Measurements from ENCODE around the gene GPR142. TPM values are rescaled to one million over a fixed set of nuclear protein-coding genes. Genes with fewer than 3 reads are reported as not detected.

The GPR142 gene
- total and polyA plus RNA-seq, 2 of the 13 experiments (the other 11 are each of a cell fraction or from before 2014, with no cell fraction given) = not detected

DNA sequence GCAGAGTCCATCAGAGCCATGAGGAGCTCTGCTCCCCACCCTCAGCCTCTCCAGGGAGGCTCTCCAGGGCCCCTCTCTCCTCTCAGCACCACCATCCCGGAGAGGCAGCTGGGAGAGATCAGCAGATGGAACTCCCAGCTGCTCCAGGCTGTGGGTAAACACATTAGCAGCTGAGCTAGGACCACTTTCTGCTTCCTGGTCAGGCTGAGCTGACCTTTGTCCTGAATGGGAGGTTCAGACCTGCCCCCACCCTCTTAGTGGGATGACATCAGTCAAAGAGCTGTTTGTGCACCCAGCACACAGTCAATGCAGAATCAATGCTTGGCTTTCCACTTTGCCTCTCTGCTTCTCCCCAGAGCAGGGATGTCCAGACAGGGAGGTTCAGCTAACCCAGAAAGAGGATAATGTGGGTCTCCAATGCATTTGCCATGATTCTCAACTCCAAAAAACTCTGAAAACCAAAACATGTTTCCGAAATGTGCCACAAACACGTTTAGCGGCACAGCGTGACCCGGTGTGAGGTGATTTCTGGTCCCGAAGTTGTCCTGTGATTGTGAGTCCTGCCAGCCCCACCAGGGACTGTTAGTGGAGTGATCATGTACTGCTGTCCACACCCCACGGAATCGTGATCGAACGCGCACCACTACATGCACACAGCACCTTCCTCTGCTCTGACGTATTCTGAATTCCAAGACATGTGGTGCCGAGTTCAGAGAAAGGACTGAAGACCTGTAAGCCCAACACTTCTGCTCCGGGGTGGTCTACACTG lies 6.7 kb downstream of the GPR142 start (continued):
- no peak for TF ChIP-seq ZNF552 (CRISPR knock-in tag; IDR thresholded peaks at IDR 0.05; ENCODE audit: borderline replicate concordance)
- TF ChIP-seq SYNCRIP (IDR thresholded peaks at IDR 0.05; ENCODE audit: insufficient read depth, low read depth, low read length) = no peak
- TF ChIP-seq, protein P1, sequence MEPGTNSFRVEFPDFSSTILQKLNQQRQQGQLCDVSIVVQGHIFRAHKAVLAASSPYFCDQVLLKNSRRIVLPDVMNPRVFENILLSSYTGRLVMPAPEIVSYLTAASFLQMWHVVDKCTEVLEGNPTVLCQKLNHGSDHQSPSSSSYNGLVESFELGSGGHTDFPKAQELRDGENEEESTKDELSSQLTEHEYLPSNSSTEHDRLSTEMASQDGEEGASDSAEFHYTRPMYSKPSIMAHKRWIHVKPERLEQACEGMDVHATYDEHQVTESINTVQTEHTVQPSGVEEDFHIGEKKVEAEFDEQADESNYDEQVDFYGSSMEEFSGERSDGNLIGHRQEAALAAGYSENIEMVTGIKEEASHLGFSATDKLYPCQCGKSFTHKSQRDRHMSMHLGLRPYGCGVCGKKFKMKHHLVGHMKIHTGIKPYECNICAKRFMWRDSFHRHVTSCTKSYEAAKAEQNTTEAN (CRISPR knock-in tag; conservative IDR thresholded peaks at IDR 0.05) = peak; percentile 64
- no peak for TF ChIP-seq MTF1 (CRISPR knock-in tag; IDR thresholded peaks at IDR 0.05)
- no peak for TF ChIP-seq SIN3A (IDR thresholded peaks at IDR 0.05; ENCODE audit: borderline replicate concordance, low read depth, low read length)
- TF ChIP-seq MIER3 (CRISPR knock-in tag; IDR thresholded peaks at IDR 0.05; ENCODE audit: borderline replicate concordance) = peak; percentile 75; the same call in 1 of the 2 replicates
- TF ChIP-seq, protein P2, sequence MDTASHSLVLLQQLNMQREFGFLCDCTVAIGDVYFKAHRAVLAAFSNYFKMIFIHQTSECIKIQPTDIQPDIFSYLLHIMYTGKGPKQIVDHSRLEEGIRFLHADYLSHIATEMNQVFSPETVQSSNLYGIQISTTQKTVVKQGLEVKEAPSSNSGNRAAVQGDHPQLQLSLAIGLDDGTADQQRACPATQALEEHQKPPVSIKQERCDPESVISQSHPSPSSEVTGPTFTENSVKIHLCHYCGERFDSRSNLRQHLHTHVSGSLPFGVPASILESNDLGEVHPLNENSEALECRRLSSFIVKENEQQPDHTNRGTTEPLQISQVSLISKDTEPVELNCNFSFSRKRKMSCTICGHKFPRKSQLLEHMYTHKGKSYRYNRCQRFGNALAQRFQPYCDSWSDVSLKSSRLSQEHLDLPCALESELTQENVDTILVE (CRISPR knock-in tag; IDR thresholded peaks at IDR 0.05) = peak; percentile 51; the same call in 1 of the 2 replicates
- no peak for TF ChIP-seq TRIM24 (CRISPR knock-in tag; IDR thresholded peaks at IDR 0.05)
- TF ChIP-seq, protein P3, sequence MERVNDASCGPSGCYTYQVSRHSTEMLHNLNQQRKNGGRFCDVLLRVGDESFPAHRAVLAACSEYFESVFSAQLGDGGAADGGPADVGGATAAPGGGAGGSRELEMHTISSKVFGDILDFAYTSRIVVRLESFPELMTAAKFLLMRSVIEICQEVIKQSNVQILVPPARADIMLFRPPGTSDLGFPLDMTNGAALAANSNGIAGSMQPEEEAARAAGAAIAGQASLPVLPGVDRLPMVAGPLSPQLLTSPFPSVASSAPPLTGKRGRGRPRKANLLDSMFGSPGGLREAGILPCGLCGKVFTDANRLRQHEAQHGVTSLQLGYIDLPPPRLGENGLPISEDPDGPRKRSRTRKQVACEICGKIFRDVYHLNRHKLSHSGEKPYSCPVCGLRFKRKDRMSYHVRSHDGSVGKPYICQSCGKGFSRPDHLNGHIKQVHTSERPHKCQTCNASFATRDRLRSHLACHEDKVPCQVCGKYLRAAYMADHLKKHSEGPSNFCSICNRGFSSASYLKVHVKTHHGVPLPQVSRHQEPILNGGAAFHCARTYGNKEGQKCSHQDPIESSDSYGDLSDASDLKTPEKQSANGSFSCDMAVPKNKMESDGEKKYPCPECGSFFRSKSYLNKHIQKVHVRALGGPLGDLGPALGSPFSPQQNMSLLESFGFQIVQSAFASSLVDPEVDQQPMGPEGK (CRISPR knock-in tag; IDR thresholded peaks at IDR 0.05) = peak; percentile 97
- TF ChIP-seq, protein P4, sequence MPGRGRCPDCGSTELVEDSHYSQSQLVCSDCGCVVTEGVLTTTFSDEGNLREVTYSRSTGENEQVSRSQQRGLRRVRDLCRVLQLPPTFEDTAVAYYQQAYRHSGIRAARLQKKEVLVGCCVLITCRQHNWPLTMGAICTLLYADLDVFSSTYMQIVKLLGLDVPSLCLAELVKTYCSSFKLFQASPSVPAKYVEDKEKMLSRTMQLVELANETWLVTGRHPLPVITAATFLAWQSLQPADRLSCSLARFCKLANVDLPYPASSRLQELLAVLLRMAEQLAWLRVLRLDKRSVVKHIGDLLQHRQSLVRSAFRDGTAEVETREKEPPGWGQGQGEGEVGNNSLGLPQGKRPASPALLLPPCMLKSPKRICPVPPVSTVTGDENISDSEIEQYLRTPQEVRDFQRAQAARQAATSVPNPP (CRISPR knock-in tag; IDR thresholded peaks at IDR 0.05) = no peak
- TF ChIP-seq, protein P5, sequence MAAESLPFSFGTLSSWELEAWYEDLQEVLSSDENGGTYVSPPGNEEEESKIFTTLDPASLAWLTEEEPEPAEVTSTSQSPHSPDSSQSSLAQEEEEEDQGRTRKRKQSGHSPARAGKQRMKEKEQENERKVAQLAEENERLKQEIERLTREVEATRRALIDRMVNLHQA (CRISPR knock-in tag; IDR thresholded peaks at IDR 0.05) = no peak
- no peak for TF ChIP-seq ATAD3A (CRISPR knock-in tag; IDR thresholded peaks at IDR 0.05)
- TF ChIP-seq NFE2 (CRISPR knock-in tag; IDR thresholded peaks at IDR 0.05) = no peak
- TF ChIP-seq, protein P6, sequence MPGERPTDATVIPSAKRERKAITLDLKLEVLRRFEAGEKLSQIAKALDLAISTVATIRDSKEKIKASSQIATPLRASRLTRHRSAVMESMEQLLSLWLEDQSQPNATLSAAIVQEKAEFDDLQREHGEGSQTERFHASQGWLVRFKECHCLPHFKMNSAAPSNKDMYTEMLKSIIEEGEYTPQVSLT (CRISPR knock-in tag; IDR thresholded peaks at IDR 0.05; ENCODE audit: borderline replicate concordance, low read depth) = no peak
- no peak for TF ChIP-seq TCF12 (IDR thresholded peaks at IDR 0.05)
- TF ChIP-seq TCF12 (CRISPR knock-in tag; IDR thresholded peaks at IDR 0.05) = peak; percentile 35; the same call in 1 of the 2 replicates
- peak; percentile 25; the same call in 1 of the 2 replicates for TF ChIP-seq ZNF430 (CRISPR knock-in tag; IDR thresholded peaks at IDR 0.05)
- TF ChIP-seq ATF7 (IDR thresholded peaks at IDR 0.05) = peak; percentile 91
- TF ChIP-seq ATF7 (CRISPR knock-in tag; IDR thresholded peaks at IDR 0.05) = peak; percentile 99
- TF ChIP-seq ZNF205 (CRISPR knock-in tag; IDR thresholded peaks at IDR 0.05) = peak; percentile 81
- TF ChIP-seq, protein P7, sequence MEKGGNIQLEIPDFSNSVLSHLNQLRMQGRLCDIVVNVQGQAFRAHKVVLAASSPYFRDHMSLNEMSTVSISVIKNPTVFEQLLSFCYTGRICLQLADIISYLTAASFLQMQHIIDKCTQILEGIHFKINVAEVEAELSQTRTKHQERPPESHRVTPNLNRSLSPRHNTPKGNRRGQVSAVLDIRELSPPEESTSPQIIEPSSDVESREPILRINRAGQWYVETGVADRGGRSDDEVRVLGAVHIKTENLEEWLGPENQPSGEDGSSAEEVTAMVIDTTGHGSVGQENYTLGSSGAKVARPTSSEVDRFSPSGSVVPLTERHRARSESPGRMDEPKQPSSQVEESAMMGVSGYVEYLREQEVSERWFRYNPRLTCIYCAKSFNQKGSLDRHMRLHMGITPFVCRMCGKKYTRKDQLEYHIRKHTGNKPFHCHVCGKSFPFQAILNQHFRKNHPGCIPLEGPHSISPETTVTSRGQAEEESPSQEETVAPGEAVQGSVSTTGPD (CRISPR knock-in tag; IDR thresholded peaks at IDR 0.05) = no peak
- TF ChIP-seq PHF8 (CRISPR knock-in tag; IDR thresholded peaks at IDR 0.05) = no peak

Data from HepG2 (cell line).